HCT116 (cell line): ENCODE data around the gene IST1. TPM values are rescaled to one million over a fixed set of nuclear protein-coding genes. Genes with fewer than 3 reads are reported as not detected.

Experiments
- ATAC-seq: fragments of 200-7000 bp; cut with Tn5 transposase; 2 replicates; pipeline ENCODE4 v1.9.1; 2020; ENCODE audit warnings: mild to moderate bottlenecking, moderate library complexity
- BruUV-seq: library from RNA; stranded (reverse); fragments of 400-500 nt; replicated peaks from 2 replicates; lab custom pipeline; 2021; lab: Mats Ljungman, UMichigan
- CTCF ChIA-PET: fragments of 300-600 bp; sonication (Branson Sonifier 250); formaldehyde crosslinking; loops from one replicate; lab custom pipeline; 2021; ENCODE audit warnings: antibody characterized with exemption; lab: Charles Lee
- POLR2A ChIA-PET: fragments of 300-600, 350-600 bp; sonication (Branson Sonifier 250); formaldehyde crosslinking; loops from one replicate; lab custom pipeline; 2021; ENCODE audit warnings: antibody characterized with exemption; lab: Charles Lee
- RAD21 ChIA-PET, 2 experiments: fragments of 300-600 bp; sonication (Branson Sonifier 250); formaldehyde crosslinking; loops; one replicate each; lab custom pipeline; 2023; ENCODE audit warnings: low total read pairs in 2 of 2; ENCODE audit not compliant: uncharacterized antibody in 2 of 2, unreplicated experiment in 2 of 2, low non-redundant PET in 1 of 2; lab: Charles Lee
- DNase-seq: peaks from one replicate; pipeline ENCODE4 v3.0.0-alpha.2; 2010; ENCODE audit warnings: low read depth, low spot score
- H2AFZ ChIP-seq: fragments of 200-600 bp; shearing (Covaris generic), sonication (generic); 2 replicates; pipeline ENCODE4 v1.6.1; 2017; ENCODE audit warnings: low read depth, mixed run types, mixed read lengths, antibody characterized with exemption, low read length; ENCODE audit not compliant: poor library complexity, severe bottlenecking
- H3K27ac ChIP-seq: 2 replicates; pipeline ENCODE4 v1.5.1; 2012; ENCODE audit warnings: low read depth, low read length
- H3K27me3 ChIP-seq: fragments of 200-600 bp; sonication (generic); 2 replicates; pipeline ENCODE4 v1.6.1; 2016; ENCODE audit warnings: mixed run types, low read length, mixed read lengths; ENCODE audit not compliant: insufficient read depth
- H3K36me3 ChIP-seq, 2 experiments: fragments of 200-500 bp in 1 of 2; fragments of 200-600 bp in 1 of 2; sonication (Bioruptor generic) in 1 of 2; sonication (generic) in 1 of 2; 2 replicates each; pipeline versions ENCODE4 v1.5.1 to v1.6.1; 2014 to 2016; ENCODE audit warnings: low read length in 2 of 2, inconsistent platforms in 1 of 2, mixed read lengths in 1 of 2, mixed run types in 1 of 2; ENCODE audit not compliant: insufficient read depth in 2 of 2, control insufficient read depth in 1 of 2
- H3K4me1 ChIP-seq, 2 experiments: fragments of 200-600 bp in 1 of 2; sonication (generic) in 1 of 2; 2 replicates each; pipeline versions ENCODE4 v1.5.1 to v1.6.1; 2012 to 2017; ENCODE audit warnings: low read length in 2 of 2, inconsistent platforms in 1 of 2, mild to moderate bottlenecking in 1 of 2, mixed read lengths in 1 of 2, mixed run types in 1 of 2, moderate library complexity in 1 of 2; ENCODE audit not compliant: insufficient read depth in 2 of 2, control insufficient read depth in 1 of 2
- H3K4me2 ChIP-seq: fragments of 200-600 bp; sonication (generic); 2 replicates; pipeline ENCODE4 v1.6.1; 2017; ENCODE audit warnings: mixed run types, low read length, mixed read lengths
- H3K4me3 ChIP-seq, 2 experiments: fragments of 200-600 bp in 1 of 2; sonication (generic) in 1 of 2; replicated peaks in 1 of 2; 2 replicates each; pipeline ENCODE4 v1.5.1; 2011 to 2016; ENCODE audit warnings: low read length in 2 of 2, control low read depth in 1 of 2, low read depth in 1 of 2, mild to moderate bottlenecking in 1 of 2, mixed read lengths in 1 of 2, mixed run types in 1 of 2
- H3K79me2 ChIP-seq: fragments of 200-600 bp; sonication (generic); 2 replicates; pipeline ENCODE4 v1.6.1; 2017; ENCODE audit warnings: mild to moderate bottlenecking, mixed run types, low read length, moderate library complexity, mixed read lengths; ENCODE audit not compliant: insufficient read depth
- H3K9ac ChIP-seq: fragments of 200-600 bp; sonication (generic); 2 replicates; pipeline ENCODE4 v1.6.1; 2016; ENCODE audit warnings: low read length, mixed read lengths
- H3K9me2 ChIP-seq: fragments of 200-600 bp; sonication (generic), shearing (Covaris generic); 2 replicates; pipeline ENCODE4 v1.6.1; 2017; ENCODE audit warnings: mixed run types, mild to moderate bottlenecking, moderate library complexity; ENCODE audit not compliant: insufficient read depth
- H3K9me3 ChIP-seq, 2 experiments: fragments of 200-500 bp in 1 of 2; fragments of 200-600 bp in 1 of 2; sonication (Bioruptor generic) in 1 of 2; sonication (generic) in 1 of 2; 2 replicates each; pipeline ENCODE4 v1.6.1; 2014 to 2017; ENCODE audit warnings: low read length in 2 of 2, mixed read lengths in 2 of 2, inconsistent platforms in 1 of 2, low read depth in 1 of 2, mild to moderate bottlenecking in 1 of 2, mixed run types in 1 of 2, moderate library complexity in 1 of 2; ENCODE audit not compliant: control insufficient read depth in 1 of 2, insufficient read depth in 1 of 2
- H4K20me1 ChIP-seq: fragments of 200-600 bp; sonication (generic), shearing (Covaris generic); 2 replicates; pipeline ENCODE4 v1.6.1; 2017; ENCODE audit warnings: mixed run types, mild to moderate bottlenecking, moderate library complexity; ENCODE audit not compliant: insufficient read depth
- CBX3 ChIP-seq: IDR thresholded peaks from 2 replicates; pipeline ENCODE4 v1.6.1; 2012; ENCODE audit warnings: low read depth
- JUND ChIP-seq: IDR thresholded peaks from 2 replicates; pipeline ENCODE4 v1.6.1; 2012
- RAD21 ChIP-seq: IDR thresholded peaks from 2 replicates; pipeline ENCODE4 v1.6.1; 2012; ENCODE audit warnings: low read depth, mild to moderate bottlenecking
- SIN3A ChIP-seq: IDR thresholded peaks from 2 replicates; pipeline ENCODE4 v1.6.1; 2012; ENCODE audit warnings: low read depth
- SRF ChIP-seq: IDR thresholded peaks from 2 replicates; pipeline ENCODE4 v1.6.1; 2012; ENCODE audit warnings: low read depth
- TCF7L2 ChIP-seq: IDR thresholded peaks from 2 replicates; pipeline ENCODE4 v1.7.0; 2011; ENCODE audit warnings: borderline replicate concordance, inconsistent platforms; ENCODE audit not compliant: insufficient read depth, insufficient read length; ENCODE audit errors: extremely low read depth
- YY1 ChIP-seq: IDR thresholded peaks from 2 replicates; pipeline ENCODE4 v1.6.1; 2011; ENCODE audit warnings: low read length, low read depth, moderate library complexity, mild to moderate bottlenecking; ENCODE audit not compliant: insufficient replicate concordance; ENCODE audit errors: extremely low read depth
- ZFX ChIP-seq: fragments of 450-650 bp; IDR thresholded peaks from 2 replicates; pipeline ENCODE4 v1.6.1; 2017
- intact Hi-C: fragments of 100-400 bp; cut with micrococcal nuclease; formaldehyde crosslinking; loops from 2 replicates; pipeline ENCODE4 v1.10.0; 2022
- total RNA-seq: library from RNA; stranded (reverse); gene quantifications from one replicate; pipeline ENCODE4 v1.2.1, GENCODE V29; 2021; ENCODE audit not compliant: unreplicated experiment
- TF ChIP-seq, protein P1 (sequence below): IDR thresholded peaks from 2 replicates; pipeline ENCODE4 v1.6.1; 2012; ENCODE audit warnings: low read depth

Gene IST1
- total RNA-seq, 1 experiment from 2014 or later, result 191 TPM

DNA sequence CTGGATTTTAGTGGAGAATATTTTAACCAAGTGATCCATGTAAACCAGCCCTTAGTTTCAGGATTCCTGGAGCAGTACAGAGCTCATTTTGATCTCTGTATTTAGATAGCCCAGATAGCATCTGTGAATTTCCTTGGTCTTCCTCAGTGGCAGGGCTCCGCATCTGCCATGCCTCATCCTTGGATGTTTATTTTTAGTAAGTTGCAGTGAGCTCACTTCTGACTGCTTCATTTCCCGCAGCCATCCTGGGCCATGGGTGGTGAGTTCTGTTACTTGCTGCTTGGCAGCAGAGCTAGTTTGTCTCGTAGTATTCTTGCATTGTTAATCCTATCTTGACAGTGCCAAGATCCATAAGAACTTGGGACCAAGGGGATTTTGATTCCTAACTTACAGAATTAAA, 33.7 kb downstream of the IST1 start:
- POLR2A ChIA-PET, result no interaction called here
- peaks cover 12% of the 10 kb centered on the region; the same call in 1 of the 2 replicates for H4K20me1 ChIP-seq
- no peaks in the 10 kb centered on the region for H3K9me3 ChIP-seq
- H3K36me3 ChIP-seq, result peaks cover 32 to 33% of the 10 kb centered on the region in 2 experiments
- no peak overlapping the region for H3K9ac ChIP-seq
- DNase-seq (no peak), ATAC-seq (no peak)
- TF ChIP-seq RAD21 (no peak), SRF (no peak), JUND (no peak), CBX3 (no peak), ZFX (no peak), SIN3A (no peak), YY1 (no peak), TCF7L2 (no peak)
- TF ChIP-seq, protein P1, sequence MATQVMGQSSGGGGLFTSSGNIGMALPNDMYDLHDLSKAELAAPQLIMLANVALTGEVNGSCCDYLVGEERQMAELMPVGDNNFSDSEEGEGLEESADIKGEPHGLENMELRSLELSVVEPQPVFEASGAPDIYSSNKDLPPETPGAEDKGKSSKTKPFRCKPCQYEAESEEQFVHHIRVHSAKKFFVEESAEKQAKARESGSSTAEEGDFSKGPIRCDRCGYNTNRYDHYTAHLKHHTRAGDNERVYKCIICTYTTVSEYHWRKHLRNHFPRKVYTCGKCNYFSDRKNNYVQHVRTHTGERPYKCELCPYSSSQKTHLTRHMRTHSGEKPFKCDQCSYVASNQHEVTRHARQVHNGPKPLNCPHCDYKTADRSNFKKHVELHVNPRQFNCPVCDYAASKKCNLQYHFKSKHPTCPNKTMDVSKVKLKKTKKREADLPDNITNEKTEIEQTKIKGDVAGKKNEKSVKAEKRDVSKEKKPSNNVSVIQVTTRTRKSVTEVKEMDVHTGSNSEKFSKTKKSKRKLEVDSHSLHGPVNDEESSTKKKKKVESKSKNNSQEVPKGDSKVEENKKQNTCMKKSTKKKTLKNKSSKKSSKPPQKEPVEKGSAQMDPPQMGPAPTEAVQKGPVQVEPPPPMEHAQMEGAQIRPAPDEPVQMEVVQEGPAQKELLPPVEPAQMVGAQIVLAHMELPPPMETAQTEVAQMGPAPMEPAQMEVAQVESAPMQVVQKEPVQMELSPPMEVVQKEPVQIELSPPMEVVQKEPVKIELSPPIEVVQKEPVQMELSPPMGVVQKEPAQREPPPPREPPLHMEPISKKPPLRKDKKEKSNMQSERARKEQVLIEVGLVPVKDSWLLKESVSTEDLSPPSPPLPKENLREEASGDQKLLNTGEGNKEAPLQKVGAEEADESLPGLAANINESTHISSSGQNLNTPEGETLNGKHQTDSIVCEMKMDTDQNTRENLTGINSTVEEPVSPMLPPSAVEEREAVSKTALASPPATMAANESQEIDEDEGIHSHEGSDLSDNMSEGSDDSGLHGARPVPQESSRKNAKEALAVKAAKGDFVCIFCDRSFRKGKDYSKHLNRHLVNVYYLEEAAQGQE, result no peak
- no peaks in the 10 kb centered on the region for H3K27me3 ChIP-seq
- intact Hi-C loops, result no loop called here
- H3K79me2 ChIP-seq, result peaks cover 40% of the 10 kb centered on the region
- H3K4me1 ChIP-seq, result peaks cover 26 to 34% of the 10 kb centered on the region in 2 experiments
- no peak overlapping the region for H3K27ac ChIP-seq
- no peaks in the 10 kb centered on the region for H3K9me2 ChIP-seq
- no TSS peak for BruUV-seq
- RAD21 ChIA-PET, result no interaction called here
- CTCF ChIA-PET, result interaction anchor here (1.0 kb wide), 1 partner anchor 33 kb away, joined by 3 read pairs; no protein-coding TSS in a partner anchor
- H2AFZ ChIP-seq, result no peak overlapping the region
- no peak overlapping the region for H3K4me2 ChIP-seq
- H3K4me3 ChIP-seq, result no peak overlapping the region
